MM.1S (cell line): Measurements from ENCODE around the gene NFATC4.

Experiments
- DNase-seq: peaks from one replicate; pipeline ENCODE4 v3.0.0-alpha.2; 2015
- H2AFZ ChIP-seq: fragments of 300-600 bp; sonication (generic); 2 replicates; pipeline ENCODE4 v1.6.0; 2016; ENCODE audit warnings: antibody characterized with exemption, low read length
- H3F3A ChIP-seq: fragments of 300-600 bp; sonication (generic); 2 replicates; pipeline ENCODE4 v1.6.1; 2016; ENCODE audit warnings: mild to moderate bottlenecking, antibody characterized with exemption, low read length, moderate library complexity, mixed read lengths; ENCODE audit not compliant: insufficient read depth
- H3K27ac ChIP-seq: fragments of 300-600 bp; sonication (generic); 2 replicates; pipeline ENCODE4 v1.5.1; 2016; ENCODE audit warnings: mild to moderate bottlenecking, low read length
- H3K27me3 ChIP-seq: fragments of 300-600 bp; sonication (generic); replicated peaks from 2 replicates; pipeline ENCODE4 v1.6.0; 2016; ENCODE audit warnings: low read length; ENCODE audit not compliant: insufficient read depth
- H3K36me3 ChIP-seq: fragments of 300-600 bp; sonication (generic); replicated peaks from 2 replicates; pipeline ENCODE4 v1.6.1; 2016; ENCODE audit warnings: mild to moderate bottlenecking, low read length, mixed read lengths; ENCODE audit not compliant: insufficient read depth
- H3K4me1 ChIP-seq: fragments of 300-600 bp; sonication (generic); 2 replicates; pipeline ENCODE4 v1.6.1; 2016; ENCODE audit warnings: low read length, mixed read lengths
- H3K4me2 ChIP-seq: fragments of 300-600 bp; sonication (generic); 2 replicates; pipeline ENCODE4 v1.6.0; 2016; ENCODE audit warnings: low read depth, low read length
- H3K4me3 ChIP-seq: fragments of 300-600 bp; sonication (generic); 2 replicates; pipeline ENCODE4 v1.5.1; 2016; ENCODE audit warnings: low read length, mixed read lengths
- H3K79me2 ChIP-seq: fragments of 300-600 bp; sonication (generic); 2 replicates; pipeline ENCODE4 v1.6.1; 2016; ENCODE audit warnings: mixed run types, low read length, mixed read lengths
- H3K9ac ChIP-seq: fragments of 300-600 bp; sonication (generic); 2 replicates; pipeline ENCODE4 v1.6.1; 2016; ENCODE audit warnings: low read length, mixed read lengths
- H3K9me2 ChIP-seq: fragments of 300-600 bp; sonication (generic); replicated peaks from 2 replicates; pipeline ENCODE4 v1.6.1; 2016; ENCODE audit warnings: mild to moderate bottlenecking, low read length, mixed read lengths; ENCODE audit not compliant: insufficient read depth
- H3K9me3 ChIP-seq: fragments of 300-600 bp; sonication (generic); replicated peaks from 2 replicates; pipeline ENCODE4 v1.6.1; 2016; ENCODE audit warnings: mild to moderate bottlenecking, low read length, mixed read lengths; ENCODE audit not compliant: insufficient read depth
- H4K20me1 ChIP-seq: fragments of 300-600 bp; sonication (generic); 2 replicates; pipeline ENCODE4 v1.6.1; 2016; ENCODE audit warnings: mild to moderate bottlenecking, low read length, moderate library complexity, mixed read lengths; ENCODE audit not compliant: insufficient read depth
- EZH2 ChIP-seq: fragments of 300-600 bp; sonication (generic); optimal IDR thresholded peaks from 2 replicates; pipeline ENCODE3; 2017; ENCODE audit warnings: low read depth, mild to moderate bottlenecking, antibody characterized with exemption, low read length, mixed read lengths
- EZH2phosphoT487 ChIP-seq: fragments of 300-600 bp; sonication (generic); IDR thresholded peaks from 2 replicates; pipeline ENCODE4 v1.6.1; 2018; ENCODE audit warnings: antibody characterized with exemption, low read length
- TF ChIP-seq, protein P1 (sequence below): fragments of 300-600 bp; sonication (generic); IDR thresholded peaks from 2 replicates; pipeline ENCODE4 v1.5.1; 2016; ENCODE audit warnings: antibody characterized with exemption, low read length, mixed read lengths

Gene NFATC4

DNA sequence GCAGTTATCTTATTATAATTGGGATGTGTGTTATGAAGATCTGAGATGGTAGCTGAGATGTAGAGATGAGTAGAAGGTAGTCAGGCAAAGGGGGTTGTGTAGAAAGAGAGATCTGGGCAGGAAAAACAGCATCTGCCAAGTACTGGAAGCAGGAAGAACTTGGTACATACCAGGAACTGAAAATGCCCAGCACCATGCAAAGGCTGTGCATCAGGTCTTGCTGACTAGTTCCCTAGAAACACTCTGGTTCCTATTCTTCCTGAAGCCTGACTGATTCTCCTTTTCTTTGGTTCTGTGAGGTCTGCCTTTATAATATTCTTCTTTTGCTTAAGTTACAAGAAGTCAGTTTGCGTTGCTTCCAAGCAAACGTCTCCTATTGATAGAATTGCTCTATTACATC lies 6.7 kb upstream of the NFATC4 start:
- no peak for DNase-seq
- no peak overlapping the region for H3K9ac ChIP-seq

DNA sequence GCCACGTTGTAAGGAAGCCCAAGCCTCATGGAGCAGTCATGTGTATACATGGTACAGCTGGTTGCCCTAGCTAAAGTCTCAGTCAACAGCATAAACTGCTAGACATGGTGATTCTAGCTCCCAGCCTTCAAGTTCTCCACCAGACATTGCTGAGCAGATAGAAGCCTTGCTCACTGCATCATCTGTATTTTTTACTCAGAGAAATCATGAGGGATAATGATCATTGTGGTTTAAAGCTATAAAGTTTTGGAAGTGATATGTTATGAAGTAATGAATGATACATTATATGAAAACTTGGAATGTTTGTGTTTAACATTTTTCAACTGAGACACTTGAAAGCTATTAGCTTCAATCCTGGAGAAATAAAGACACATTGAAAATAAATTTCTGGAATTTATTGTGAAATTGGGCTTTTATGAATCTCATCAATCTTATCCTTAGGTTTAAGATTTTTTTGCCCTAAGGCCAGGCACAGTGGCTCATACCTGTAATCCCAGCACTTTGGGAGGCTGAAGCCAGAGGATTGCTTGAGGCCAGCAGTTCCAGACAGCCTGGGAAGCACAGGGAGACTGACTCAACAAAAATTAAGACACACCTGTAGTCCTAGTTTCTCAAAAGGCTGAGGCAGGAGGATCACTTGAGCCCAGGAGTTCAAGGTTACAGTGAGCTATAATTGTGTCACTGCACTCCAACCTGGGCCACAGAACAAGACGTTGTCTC lies 5.6 kb upstream of the NFATC4 start:
- no peak overlapping the region for H3K27ac ChIP-seq
- no peaks in the 10 kb centered on the region for H3K9me2 ChIP-seq
- no peaks in the 10 kb centered on the region for H3K4me1 ChIP-seq
- no peaks in the 10 kb centered on the region for H4K20me1 ChIP-seq
- no peak for DNase-seq
- H3F3A ChIP-seq: 0 out of 2 replicates have a peak, but pooled peaks cover 3% of the 10 kb centered on the region
- H3K4me3 ChIP-seq: no peak overlapping the region
- no peaks in the 10 kb centered on the region for H3K27me3 ChIP-seq
- H3K4me2 ChIP-seq: no peak overlapping the region
- TF ChIP-seq EZH2phosphoT487 (no peak), EZH2 (no peak)
- TF ChIP-seq, protein P1, sequence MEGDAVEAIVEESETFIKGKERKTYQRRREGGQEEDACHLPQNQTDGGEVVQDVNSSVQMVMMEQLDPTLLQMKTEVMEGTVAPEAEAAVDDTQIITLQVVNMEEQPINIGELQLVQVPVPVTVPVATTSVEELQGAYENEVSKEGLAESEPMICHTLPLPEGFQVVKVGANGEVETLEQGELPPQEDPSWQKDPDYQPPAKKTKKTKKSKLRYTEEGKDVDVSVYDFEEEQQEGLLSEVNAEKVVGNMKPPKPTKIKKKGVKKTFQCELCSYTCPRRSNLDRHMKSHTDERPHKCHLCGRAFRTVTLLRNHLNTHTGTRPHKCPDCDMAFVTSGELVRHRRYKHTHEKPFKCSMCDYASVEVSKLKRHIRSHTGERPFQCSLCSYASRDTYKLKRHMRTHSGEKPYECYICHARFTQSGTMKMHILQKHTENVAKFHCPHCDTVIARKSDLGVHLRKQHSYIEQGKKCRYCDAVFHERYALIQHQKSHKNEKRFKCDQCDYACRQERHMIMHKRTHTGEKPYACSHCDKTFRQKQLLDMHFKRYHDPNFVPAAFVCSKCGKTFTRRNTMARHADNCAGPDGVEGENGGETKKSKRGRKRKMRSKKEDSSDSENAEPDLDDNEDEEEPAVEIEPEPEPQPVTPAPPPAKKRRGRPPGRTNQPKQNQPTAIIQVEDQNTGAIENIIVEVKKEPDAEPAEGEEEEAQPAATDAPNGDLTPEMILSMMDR: no peak
- no peak overlapping the region for H3K9ac ChIP-seq
- no peak overlapping the region for H2AFZ ChIP-seq
- H3K36me3 ChIP-seq: no peaks in the 10 kb centered on the region
- H3K9me3 ChIP-seq: no peaks in the 10 kb centered on the region
- H3K79me2 ChIP-seq: no peaks in the 10 kb centered on the region

More for the DNA sequence above, 6.7 kb upstream of the NFATC4 start:
- Histone ChIP-seq H3K36me3 (no peaks in the 10 kb centered on the region), H3K9me2 (no peaks in the 10 kb centered on the region), H4K20me1 (no peaks in the 10 kb centered on the region), H3K4me3 (no peak overlapping the region), H3K4me1 (no peaks in the 10 kb centered on the region), H2AFZ (no peak overlapping the region), H3F3A (0 out of 2 replicates have a peak, but pooled peaks cover 3% of the 10 kb centered on the region), H3K27me3 (no peaks in the 10 kb centered on the region), H3K9me3 (no peaks in the 10 kb centered on the region), H3K4me2 (no peak overlapping the region), H3K79me2 (no peaks in the 10 kb centered on the region), H3K27ac (no peak overlapping the region)
- no peak for TF ChIP-seq EZH2phosphoT487
- TF ChIP-seq, protein P1: no peak
- no peak for TF ChIP-seq EZH2

DNA sequence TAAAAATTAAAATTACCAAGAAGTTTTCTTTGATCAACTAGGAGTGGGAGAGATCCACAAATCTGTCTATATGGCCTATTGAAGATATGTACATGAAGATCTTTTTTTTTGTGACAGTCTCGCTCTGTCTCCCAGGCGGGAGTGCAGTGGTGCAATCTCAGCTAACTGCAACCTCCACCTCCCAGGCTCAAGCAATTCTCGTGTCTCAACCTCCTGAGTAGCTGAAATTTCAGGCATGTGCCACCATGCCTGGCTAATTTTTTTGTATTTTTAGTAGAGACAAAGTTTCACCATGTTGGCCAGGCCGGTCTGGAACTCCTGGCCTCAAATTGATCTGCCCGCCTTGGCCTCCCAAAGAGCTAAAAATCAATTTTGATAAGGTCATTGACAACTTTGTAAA lies 4.6 kb upstream of the NFATC4 start:
- Histone ChIP-seq H3K4me3 (no peak overlapping the region), H4K20me1 (no peaks in the 10 kb centered on the region), H2AFZ (no peak overlapping the region), H3K4me2 (no peak overlapping the region), H3K27ac (no peak overlapping the region), H3K9me3 (no peaks in the 10 kb centered on the region), H3K36me3 (no peaks in the 10 kb centered on the region), H3K9ac (no peak overlapping the region), H3F3A (0 out of 2 replicates have a peak, but pooled peaks cover 3% of the 10 kb centered on the region), H3K27me3 (no peaks in the 10 kb centered on the region), H3K4me1 (no peaks in the 10 kb centered on the region), H3K9me2 (no peaks in the 10 kb centered on the region), H3K79me2 (no peaks in the 10 kb centered on the region)
- TF ChIP-seq, protein P1: no peak
- TF ChIP-seq EZH2phosphoT487 (no peak), EZH2 (no peak)
- no peak for DNase-seq
